ENCODE results near the gene ADH1C. TPM values are rescaled to one million over a fixed set of nuclear protein-coding genes. Genes with fewer than 3 reads are reported as not detected.
A peak's percentile ranks its signal among the peaks of the same experiment; 100 is the strongest.

Gene ADH1C
- total RNA-seq, 4 donors from 2014 or later: 28.1 to 496 (median 231) TPM

DNA sequence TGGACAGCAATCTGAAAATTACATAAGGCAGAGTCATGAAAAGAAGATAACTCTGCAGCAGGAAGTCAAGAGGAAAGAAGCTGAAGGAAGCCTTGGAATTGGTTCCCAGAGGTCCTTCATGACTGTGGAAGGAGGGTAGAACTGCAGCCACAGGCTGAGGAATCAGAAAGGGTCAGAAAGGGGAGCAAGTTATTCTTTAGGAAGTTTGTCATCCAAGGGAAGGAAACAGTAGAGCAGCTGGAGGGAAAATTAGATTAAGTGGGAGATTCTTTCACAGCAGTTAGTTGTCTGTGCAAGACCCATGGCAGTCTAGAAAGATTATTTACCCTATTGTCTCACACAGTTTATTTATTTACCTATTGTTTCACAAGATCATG lies 9.3 kb upstream of the ADH1C start:
- intact Hi-C loops (cut with DNase I; ENCODE audit: low total_unique reads): no loop called here
- H3K4me3 ChIP-seq: no peak overlapping the region
- no peak for DNase-seq
- peaks cover 0 to 16% (median 8%) of the 10 kb centered on the region in 4 donors for H3K4me1 ChIP-seq
- no peaks in the 10 kb centered on the region for H3K27me3 ChIP-seq
- H3K27ac ChIP-seq: peak overlapping the region in 2 of 4 donors; percentile 30 to 37
- TF ChIP-seq, protein P1, sequence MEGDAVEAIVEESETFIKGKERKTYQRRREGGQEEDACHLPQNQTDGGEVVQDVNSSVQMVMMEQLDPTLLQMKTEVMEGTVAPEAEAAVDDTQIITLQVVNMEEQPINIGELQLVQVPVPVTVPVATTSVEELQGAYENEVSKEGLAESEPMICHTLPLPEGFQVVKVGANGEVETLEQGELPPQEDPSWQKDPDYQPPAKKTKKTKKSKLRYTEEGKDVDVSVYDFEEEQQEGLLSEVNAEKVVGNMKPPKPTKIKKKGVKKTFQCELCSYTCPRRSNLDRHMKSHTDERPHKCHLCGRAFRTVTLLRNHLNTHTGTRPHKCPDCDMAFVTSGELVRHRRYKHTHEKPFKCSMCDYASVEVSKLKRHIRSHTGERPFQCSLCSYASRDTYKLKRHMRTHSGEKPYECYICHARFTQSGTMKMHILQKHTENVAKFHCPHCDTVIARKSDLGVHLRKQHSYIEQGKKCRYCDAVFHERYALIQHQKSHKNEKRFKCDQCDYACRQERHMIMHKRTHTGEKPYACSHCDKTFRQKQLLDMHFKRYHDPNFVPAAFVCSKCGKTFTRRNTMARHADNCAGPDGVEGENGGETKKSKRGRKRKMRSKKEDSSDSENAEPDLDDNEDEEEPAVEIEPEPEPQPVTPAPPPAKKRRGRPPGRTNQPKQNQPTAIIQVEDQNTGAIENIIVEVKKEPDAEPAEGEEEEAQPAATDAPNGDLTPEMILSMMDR (IDR thresholded peaks at IDR 0.05): no peak
- no peak for TF ChIP-seq POLR2A (IDR thresholded peaks at IDR 0.05)
- no peak for TF ChIP-seq POLR2AphosphoS5 (IDR thresholded peaks at IDR 0.05)
- H3K9me3 ChIP-seq: no peaks in the 10 kb centered on the region
- no peaks in the 10 kb centered on the region for H3K36me3 ChIP-seq
- in situ Hi-C loops (cut with MboI; ENCODE audit: low pct_ligation_motif_present in 1 of 4, low pct_unique_long_range_greater_than_20kb in 1 of 4, low sequenced_read_pairs in 3 of 4): no loop called here

- DNase-seq: no peak
- Histone ChIP-seq H3K27ac (peak overlapping the region in 2 of 4 donors; percentile 30 to 53), H3K27me3 (no peaks in the 10 kb centered on the region), H3K9me3 (no peaks in the 10 kb centered on the region), H3K4me1 (peaks cover 0 to 16% (median 8%) of the 10 kb centered on the region in 4 donors), H3K4me3 (no peak overlapping the region), H3K36me3 (no peaks in the 10 kb centered on the region)
- TF ChIP-seq POLR2A (IDR thresholded peaks at IDR 0.05): no peak
- TF ChIP-seq POLR2AphosphoS5 (IDR thresholded peaks at IDR 0.05): no peak
- no peak for TF ChIP-seq EP300 (IDR thresholded peaks at IDR 0.05; ENCODE audit: low read depth)
- TF ChIP-seq, protein P1 (IDR thresholded peaks at IDR 0.05): no peak
- in situ Hi-C loops (cut with MboI; ENCODE audit: low pct_ligation_motif_present in 1 of 4, low pct_unique_long_range_greater_than_20kb in 1 of 4, low sequenced_read_pairs in 3 of 4) (no loop called here), intact Hi-C loops (cut with DNase I; ENCODE audit: low total_unique reads) (no loop called here)
Measured at GRCh38 chr4:99361268-99361898, 8.8 kb upstream of the ADH1C start.

DNA sequence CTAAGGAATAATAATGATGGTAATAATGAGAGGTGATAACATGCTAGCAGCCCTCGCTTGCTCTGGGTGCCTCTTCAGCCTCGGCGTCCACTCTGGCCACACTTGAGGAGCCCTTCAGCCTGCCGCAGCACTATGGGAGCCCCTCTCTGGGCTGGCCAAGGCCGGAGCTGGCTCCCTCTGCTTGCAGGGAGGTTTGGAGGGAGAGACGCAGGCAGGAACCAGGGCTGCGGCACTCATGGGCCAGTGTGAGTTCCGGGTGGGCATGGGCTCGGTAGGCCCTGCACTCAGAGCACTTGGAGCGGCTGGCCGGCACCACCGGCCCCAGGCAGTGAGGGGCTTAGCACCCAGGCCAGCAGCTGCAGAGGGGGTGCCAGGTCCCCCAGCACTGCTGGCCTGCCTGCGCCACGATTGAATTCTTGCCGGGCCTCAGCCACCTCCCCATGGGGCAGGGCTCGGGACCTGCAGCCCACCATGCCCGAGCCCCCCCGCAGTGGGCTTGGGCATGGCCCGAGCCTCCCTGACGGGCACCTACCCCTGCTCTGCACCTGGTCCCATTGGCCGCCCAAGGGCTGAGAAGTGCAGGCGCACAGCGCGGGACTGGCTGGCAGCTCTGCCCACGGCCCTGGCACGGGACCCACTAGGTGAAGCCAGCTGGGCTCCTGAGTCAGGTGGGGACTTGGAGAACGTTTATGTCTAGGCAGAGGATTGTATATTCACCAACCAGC lies 7.1 kb upstream of the ADH1C start:
- Histone ChIP-seq H3K4me3 (no peak overlapping the region), H3K36me3 (no peaks in the 10 kb centered on the region), H3K27me3 (no peaks in the 10 kb centered on the region), H3K9me3 (no peaks in the 10 kb centered on the region), H3K4me1 (peaks cover 0 to 16% (median 8%) of the 10 kb centered on the region in 4 donors), H3K27ac (no peak overlapping the region)
- 86 to 91% methylated on average over 4 to 17 of the region's 27 CpGs for WGBS, 2 donors (ENCODE audit: low coverage in 1 of 2)
- intact Hi-C loops (cut with DNase I; ENCODE audit: low total_unique reads) (no loop called here), in situ Hi-C loops (cut with MboI; ENCODE audit: low pct_ligation_motif_present in 1 of 4, low pct_unique_long_range_greater_than_20kb in 1 of 4, low sequenced_read_pairs in 3 of 4) (no loop called here)
- TF ChIP-seq POLR2AphosphoS5 (IDR thresholded peaks at IDR 0.05) (no peak), EP300 (IDR thresholded peaks at IDR 0.05; ENCODE audit: low read depth) (no peak), POLR2A (IDR thresholded peaks at IDR 0.05) (no peak)
- TF ChIP-seq, protein P1 (IDR thresholded peaks at IDR 0.05): no peak
- DNase-seq: no peak

DNA sequence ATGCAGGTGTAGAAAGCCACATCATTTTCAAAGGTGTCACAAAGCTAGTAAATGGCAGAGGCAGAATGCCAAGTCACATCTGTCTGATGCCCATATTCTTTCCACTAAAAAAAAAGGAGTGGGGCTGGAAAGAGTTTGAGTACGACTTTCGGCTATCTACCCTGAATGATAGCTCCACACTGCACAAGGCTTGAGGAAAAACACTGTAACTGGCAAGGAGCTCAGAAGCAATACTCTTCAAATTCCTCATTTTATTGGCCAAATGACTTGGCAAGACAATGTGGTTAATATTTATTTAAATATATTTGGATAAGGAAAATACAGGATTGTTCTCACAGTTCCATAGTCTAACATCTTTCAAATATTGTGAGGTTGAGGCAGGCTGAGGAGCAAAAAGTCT lies 5.4 kb upstream of the ADH1C start:
- no peaks in the 10 kb centered on the region for H3K36me3 ChIP-seq
- DNase-seq: no peak
- H3K9me3 ChIP-seq: no peaks in the 10 kb centered on the region
- H3K4me3 ChIP-seq: no peak overlapping the region
- H3K27me3 ChIP-seq: no peaks in the 10 kb centered on the region
- WGBS, 2 donors (ENCODE audit: low coverage in 1 of 2): 29 to 33% methylated on average over 1 to 2 of the region's 2 CpGs
- H3K4me1 ChIP-seq: peaks cover 4 to 22% (median 14%) of the 10 kb centered on the region in 4 donors
- H3K27ac ChIP-seq: peak overlapping the region in 3 of 4 donors; percentile 7 to 36 (median 33)
- in situ Hi-C loops (cut with MboI; ENCODE audit: low pct_ligation_motif_present in 1 of 4, low pct_unique_long_range_greater_than_20kb in 1 of 4, low sequenced_read_pairs in 3 of 4): no loop called here
- no peak for TF ChIP-seq POLR2AphosphoS5 (IDR thresholded peaks at IDR 0.05)
- no peak for TF ChIP-seq EP300 (IDR thresholded peaks at IDR 0.05; ENCODE audit: low read depth)
- TF ChIP-seq, protein P1 (IDR thresholded peaks at IDR 0.05): no peak
- no peak for TF ChIP-seq POLR2A (IDR thresholded peaks at IDR 0.05)
- intact Hi-C loops (cut with DNase I; ENCODE audit: low total_unique reads): no loop called here
